OCI-LY7 (cell line): Measurements from ENCODE around the gene PCDH9. TPM values are rescaled to one million over a fixed set of nuclear protein-coding genes. Genes with fewer than 3 reads are reported as not detected.

ENCODE experiments used
- BruUV-seq: library from RNA; stranded (reverse); fragments of 400-500 nt; replicated peaks from 2 replicates; lab custom pipeline; 2021; lab: Mats Ljungman, UMichigan
- CTCF ChIA-PET: fragments of 300-600 bp; sonication (Branson Sonifier 250); formaldehyde crosslinking; loops from one replicate; lab custom pipeline; 2022; ENCODE audit warnings: antibody characterized with exemption; ENCODE audit not compliant: unreplicated experiment; lab: Charles Lee
- POLR2A ChIA-PET: fragments of 300-600 bp; sonication (Branson Sonifier 250); formaldehyde crosslinking; loops from one replicate; lab custom pipeline; 2022; ENCODE audit warnings: antibody characterized with exemption; lab: Charles Lee
- DNase-seq: peaks from one replicate; pipeline ENCODE4 v3.0.0-alpha.2; 2015; ENCODE audit warnings: low spot score
- H2AFZ ChIP-seq: fragments of 200-600 bp; sonication (generic), shearing (Covaris generic); 2 replicates; pipeline ENCODE4 v1.6.1; 2014; ENCODE audit warnings: mild to moderate bottlenecking, antibody characterized with exemption, low read length, moderate library complexity
- H3K27ac ChIP-seq: fragments of 200-600 bp; sonication (generic); 2 replicates; pipeline ENCODE4 v1.5.1; 2014; ENCODE audit warnings: mixed run types, low read depth, mild to moderate bottlenecking, moderate library complexity, low read length, inconsistent platforms; ENCODE audit not compliant: poor library complexity, severe bottlenecking
- H3K36me3 ChIP-seq: fragments of 200-600 bp; sonication (generic); 2 replicates; pipeline ENCODE4 v1.6.1; 2014; ENCODE audit warnings: mild to moderate bottlenecking, antibody characterized with exemption, low read length, moderate library complexity, mixed read lengths; ENCODE audit not compliant: insufficient read depth
- H3K4me1 ChIP-seq: fragments of 200-600 bp; sonication (generic); 2 replicates; pipeline ENCODE4 v1.5.1; 2014; ENCODE audit warnings: mild to moderate bottlenecking, low read length; ENCODE audit not compliant: insufficient read depth, poor library complexity, severe bottlenecking
- H3K4me2 ChIP-seq: fragments of 200-600 bp; sonication (generic); 2 replicates; pipeline ENCODE4 v1.6.1; 2014; ENCODE audit warnings: mild to moderate bottlenecking, low read length
- H3K4me3 ChIP-seq: fragments of 200-600 bp; sonication (generic); 2 replicates; pipeline ENCODE4 v1.5.1; 2014; ENCODE audit warnings: mild to moderate bottlenecking, low read depth, low read length; ENCODE audit not compliant: poor library complexity, severe bottlenecking
- H3K79me2 ChIP-seq: fragments of 200-600 bp; sonication (generic); 2 replicates; pipeline ENCODE4 v1.6.1; 2016; ENCODE audit warnings: low read depth, mild to moderate bottlenecking, low read length, moderate library complexity, mixed read lengths; ENCODE audit not compliant: insufficient read depth
- H3K9me2 ChIP-seq: fragments of 200-600 bp; sonication (generic); 2 replicates; pipeline ENCODE4 v1.6.1; 2016; ENCODE audit warnings: mild to moderate bottlenecking, low read length, mixed read lengths; ENCODE audit not compliant: insufficient read depth
- H3K9me3 ChIP-seq: fragments of 200-600 bp; sonication (generic); 2 replicates; pipeline ENCODE4 v1.6.1; 2014; ENCODE audit warnings: mild to moderate bottlenecking, mixed run types, low read length, mixed read lengths
- H4K20me1 ChIP-seq: fragments of 200-600 bp; sonication (generic); 2 replicates; pipeline ENCODE4 v1.6.1; 2014; ENCODE audit warnings: mild to moderate bottlenecking, antibody characterized with exemption, low read length, moderate library complexity, mixed read lengths; ENCODE audit not compliant: insufficient read depth
- CTCF ChIP-seq: fragments of 200-600 bp; sonication (generic); conservative IDR thresholded peaks from 2 replicates; pipeline ENCODE4 v1.5.1; 2014; ENCODE audit warnings: mild to moderate bottlenecking, antibody characterized with exemption, low read length, moderate library complexity, mixed read lengths
- EZH2phosphoT487 ChIP-seq: fragments of 200-600 bp; sonication (generic); IDR thresholded peaks from 2 replicates; pipeline ENCODE4 v1.6.1; 2018; ENCODE audit warnings: low read depth, borderline replicate concordance, mild to moderate bottlenecking, mixed run types, antibody characterized with exemption, low read length, moderate library complexity, mixed read lengths
- intact Hi-C: fragments of 100-400 bp; cut with micrococcal nuclease; formaldehyde crosslinking; loops from one replicate; pipeline ENCODE4 v1.10.0; 2022; ENCODE audit not compliant: unreplicated experiment
- total RNA-seq, 2 experiments: library from RNA; depleted of rRNA in 1 of 2; stranded (reverse); fragments of >200 nt in 1 of 2; shearing (Covaris generic) in 1 of 2; gene quantifications; 2 replicates each; pipeline ENCODE4 v1.2.3, GENCODE V29; 2014 to 2022

The PCDH9 gene
- total RNA-seq, 2 experiments from 2014 or later: 20.1 to 26.0 TPM

GRCh38 chr13:67083519-67083918, 146.6 kb downstream of the PCDH9 start:
- CTCF ChIA-PET: no interaction called here
- no peaks in the 10 kb centered on the region for H4K20me1 ChIP-seq

GRCh38 chr13:67080351-67080750, 149.8 kb downstream of the PCDH9 start:
- no peak overlapping the region for H2AFZ ChIP-seq
- no peak for DNase-seq
- no peak overlapping the region for H3K4me3 ChIP-seq
- no TSS peak for BruUV-seq
- ChIA-PET POLR2A (interaction anchor here (1.0 to 2.5 kb wide), 3 partner anchors 9 to 26 kb away, joined by 3 to 7 read pairs (median 4); no protein-coding TSS in a partner anchor), CTCF (no interaction called here)
- H3K4me2 ChIP-seq: no peak overlapping the region
- H3K9me2 ChIP-seq: no peaks in the 10 kb centered on the region
- no peak overlapping the region for H3K27ac ChIP-seq
- H3K79me2 ChIP-seq: no peaks in the 10 kb centered on the region
- H3K9me3 ChIP-seq: no peaks in the 10 kb centered on the region; the same call in 1 of the 2 replicates
- H3K4me1 ChIP-seq: no peaks in the 10 kb centered on the region
- no peak for TF ChIP-seq CTCF
- TF ChIP-seq EZH2phosphoT487: no peak
- intact Hi-C loops: no loop called here
- no peaks in the 10 kb centered on the region for H3K36me3 ChIP-seq
- H4K20me1 ChIP-seq: no peaks in the 10 kb centered on the region

More at GRCh38 chr13:67083519-67083918, 146.6 kb downstream of the PCDH9 start:
- no peaks in the 10 kb centered on the region for H3K36me3 ChIP-seq
- intact Hi-C loops: no loop called here
- H3K4me1 ChIP-seq: no peaks in the 10 kb centered on the region
- H3K9me3 ChIP-seq: no peaks in the 10 kb centered on the region; the same call in 1 of the 2 replicates
- no peak overlapping the region for H3K4me3 ChIP-seq
- POLR2A ChIA-PET: interaction anchor here (0.6 to 1.4 kb wide), 4 partner anchors 9 to 18 kb away, joined by 3 to 4 read pairs (median 4); no protein-coding TSS in a partner anchor
- TF ChIP-seq EZH2phosphoT487: no peak
- TF ChIP-seq CTCF: no peak
- no peak overlapping the region for H3K27ac ChIP-seq
- no peak for DNase-seq
- H3K79me2 ChIP-seq: no peaks in the 10 kb centered on the region
- BruUV-seq: no TSS peak
- H2AFZ ChIP-seq: no peak overlapping the region
- H3K9me2 ChIP-seq: no peaks in the 10 kb centered on the region
- no peak overlapping the region for H3K4me2 ChIP-seq

- H3K9me2 ChIP-seq: no peaks in the 10 kb centered on the region
- H3K4me2 ChIP-seq: no peak overlapping the region
- H4K20me1 ChIP-seq: no peaks in the 10 kb centered on the region
- TF ChIP-seq CTCF (0 out of 2 replicates have a peak, but pooled peaks have one; percentile 14), EZH2phosphoT487 (no peak)
- intact Hi-C loops: loop anchor here (5.0 kb wide), 1 partner anchor 144 kb away; no protein-coding TSS in a partner anchor
- H3K27ac ChIP-seq: no peak overlapping the region
- no peak overlapping the region for H3K4me3 ChIP-seq
- CTCF ChIA-PET: no interaction called here
- H3K4me1 ChIP-seq: no peaks in the 10 kb centered on the region
- H3K79me2 ChIP-seq: no peaks in the 10 kb centered on the region
- no peak for DNase-seq
- no peaks in the 10 kb centered on the region; the same call in 1 of the 2 replicates for H3K9me3 ChIP-seq
- no TSS peak for BruUV-seq
- no peak overlapping the region for H2AFZ ChIP-seq
- POLR2A ChIA-PET: interaction anchor here (0.8 to 0.9 kb wide), 3 partner anchors 36 to 383 kb away, joined by 4 to 5 read pairs (median 4); no protein-coding TSS in a partner anchor
- no peaks in the 10 kb centered on the region for H3K36me3 ChIP-seq
Measured at GRCh38 chr13:67078062-67078461, 152.1 kb downstream of the PCDH9 start.
